WERI-Rb-1 (cell line): Measurements from ENCODE around the gene C19orf12.

Source experiments
- DNase-seq: peaks from one replicate; pipeline ENCODE4 v3.0.0-alpha.2; 2020
- H3K27ac ChIP-seq: fragments of 250-450 bp; sonication (Bioruptor Pico); 2 replicates; pipeline ENCODE4 v1.5.1; 2020; ENCODE audit warnings: mild to moderate bottlenecking, moderate library complexity
- H3K27me3 ChIP-seq: fragments of 250-450 bp; sonication (Bioruptor Pico); 2 replicates; pipeline ENCODE4 v1.5.1; 2021; ENCODE audit warnings: mild to moderate bottlenecking, low read depth, moderate library complexity; ENCODE audit not compliant: insufficient read depth, severe bottlenecking
- H3K36me3 ChIP-seq: fragments of 250-450 bp; sonication (Bioruptor Pico); 2 replicates; pipeline ENCODE4 v1.5.1; 2020; ENCODE audit warnings: mild to moderate bottlenecking, moderate library complexity
- H3K4me3 ChIP-seq: 2 replicates; pipeline ENCODE4 v1.5.1; 2011; ENCODE audit warnings: low read depth, mild to moderate bottlenecking, control low read depth, low read length
- H3K9me3 ChIP-seq: fragments of 250-450 bp; sonication (Bioruptor Pico); 2 replicates; pipeline ENCODE4 v1.5.1; 2021; ENCODE audit warnings: mild to moderate bottlenecking, moderate library complexity; ENCODE audit not compliant: severe bottlenecking
- CTCF ChIP-seq: IDR thresholded peaks from 2 replicates; pipeline ENCODE4 v1.5.1; 2011; ENCODE audit warnings: low read depth, mild to moderate bottlenecking, control low read depth, inconsistent platforms, low read length

The C19orf12 gene

GRCh38 chr19:29675650-29676186, 39.3 kb downstream of the C19orf12 start:
- no peak for DNase-seq
- no peak overlapping the region for H3K4me3 ChIP-seq
- no peak for TF ChIP-seq CTCF
- no peaks in the 10 kb centered on the region for H3K36me3 ChIP-seq
- no peaks in the 10 kb centered on the region for H3K9me3 ChIP-seq
- no peak overlapping the region for H3K27ac ChIP-seq
- H3K27me3 ChIP-seq = no peaks in the 10 kb centered on the region

- no peaks in the 10 kb centered on the region for H3K36me3 ChIP-seq
- no peak overlapping the region for H3K27ac ChIP-seq
- no peaks in the 10 kb centered on the region for H3K9me3 ChIP-seq
- no peak for TF ChIP-seq CTCF
- no peak overlapping the region for H3K4me3 ChIP-seq
- DNase-seq = no peak
- H3K27me3 ChIP-seq = no peaks in the 10 kb centered on the region
Measured at GRCh38 chr19:29675120-29675649, 39.9 kb downstream of the C19orf12 start.

GRCh38 chr19:29674374-29675119, 40.5 kb downstream of the C19orf12 start:
- no peak overlapping the region for H3K27ac ChIP-seq
- TF ChIP-seq CTCF = no peak
- no peaks in the 10 kb centered on the region for H3K9me3 ChIP-seq
- no peak for DNase-seq
- no peaks in the 10 kb centered on the region for H3K36me3 ChIP-seq
- H3K4me3 ChIP-seq = no peak overlapping the region
- H3K27me3 ChIP-seq = no peaks in the 10 kb centered on the region

- H3K4me3 ChIP-seq = no peak overlapping the region
- no peak overlapping the region for H3K27ac ChIP-seq
- no peak for DNase-seq
- no peaks in the 10 kb centered on the region for H3K27me3 ChIP-seq
- TF ChIP-seq CTCF = no peak
- no peaks in the 10 kb centered on the region for H3K9me3 ChIP-seq
- no peaks in the 10 kb centered on the region for H3K36me3 ChIP-seq
Measured at GRCh38 chr19:29673451-29674371, 41.4 kb downstream of the C19orf12 start.

GRCh38 chr19:29672933-29673336, 42.1 kb downstream of the C19orf12 start:
- no peak for DNase-seq
- H3K27me3 ChIP-seq = no peaks in the 10 kb centered on the region
- no peak overlapping the region for H3K4me3 ChIP-seq
- H3K27ac ChIP-seq = no peak overlapping the region
- H3K9me3 ChIP-seq = no peaks in the 10 kb centered on the region
- no peak for TF ChIP-seq CTCF
- no peaks in the 10 kb centered on the region for H3K36me3 ChIP-seq
